ENCODE results near the gene CA7. TPM values are rescaled to one million over a fixed set of nuclear protein-coding genes. Genes with fewer than 3 reads are reported as not detected.
"Not testable (repeated sequence)": the region's sequence is repeated elsewhere in the genome, so short reads cannot be mapped to it uniquely, and the experiment has no call there.

Gene CA7
- total RNA-seq, 1 experiment from 2014 or later: not detected

- no peak for DNase-seq (ENCODE audit: low spot score)
Observed at GRCh38 chr16:66846831-66847230, 2.6 kb downstream of the CA7 start.

GRCh38 chr16:66847533-66848067, 3.4 kb downstream of the CA7 start:
- DNase-seq (ENCODE audit: low spot score): no peak

DNA sequence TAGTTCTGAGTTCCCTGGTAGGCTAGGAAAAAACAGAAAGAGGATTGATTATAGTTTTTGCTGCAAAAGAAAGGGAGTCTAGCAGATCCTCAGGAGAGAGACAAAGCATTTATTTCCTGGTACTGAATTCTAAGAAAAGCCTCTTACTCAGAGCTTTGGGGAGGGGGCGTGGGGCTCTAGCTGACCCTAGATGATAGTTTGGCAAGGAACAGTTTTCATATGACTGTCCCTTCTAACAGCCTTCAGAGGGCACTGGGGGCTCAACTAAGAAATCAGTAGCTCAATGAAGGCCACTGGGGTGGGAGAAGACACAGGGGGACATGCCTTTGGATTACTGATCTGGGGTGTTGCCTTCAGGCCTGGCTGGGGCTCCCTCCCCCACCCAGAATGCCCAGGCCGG, 4.0 kb downstream of the CA7 start:
- no peak for DNase-seq (ENCODE audit: low spot score)

DNA sequence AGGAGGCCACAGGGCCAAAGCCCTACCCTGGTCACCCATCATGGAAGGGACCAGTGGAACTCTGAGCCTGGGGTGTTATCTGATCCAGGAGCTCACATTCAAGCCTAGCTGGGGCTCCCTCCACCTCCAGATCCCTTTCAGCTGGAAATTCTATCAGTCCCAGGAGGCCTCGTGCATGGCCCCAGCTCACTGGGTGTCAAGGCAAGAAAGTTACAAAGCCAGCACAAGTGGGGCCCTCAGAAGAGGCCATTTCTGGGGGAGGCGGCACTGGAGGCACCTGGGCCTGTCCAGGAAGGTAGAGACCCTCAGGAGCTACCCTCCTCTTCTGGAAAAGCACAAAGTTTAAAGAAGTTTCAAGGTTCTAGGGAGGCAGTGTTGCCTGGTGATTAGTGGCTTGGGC, 4.8 kb downstream of the CA7 start:
- no peak for DNase-seq (ENCODE audit: low spot score)

DNA sequence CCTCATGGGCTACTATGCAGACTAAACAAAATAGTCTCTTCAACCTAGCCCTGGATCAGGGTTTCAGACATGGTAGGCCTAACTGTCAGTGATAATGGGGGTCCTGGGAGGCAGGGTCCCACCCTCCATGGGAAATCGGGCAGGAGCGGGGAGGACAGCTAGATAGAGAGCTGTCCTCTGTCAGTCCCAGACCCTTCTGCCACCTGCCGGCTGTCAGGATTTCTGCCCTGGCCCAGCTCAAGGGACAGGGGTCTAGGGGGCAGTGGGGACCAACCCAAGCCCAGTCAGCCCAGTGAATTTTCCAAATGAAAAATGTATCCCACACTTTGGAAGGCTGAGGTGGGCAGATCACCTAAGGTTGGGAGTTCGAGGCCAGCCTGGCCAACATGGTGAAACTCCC, 5.3 kb downstream of the CA7 start:
- no peak for DNase-seq (ENCODE audit: low spot score)

- DNase-seq (ENCODE audit: low spot score): no peak
Observed at GRCh38 chr16:66850115-66850815, 6.1 kb downstream of the CA7 start.

DNA sequence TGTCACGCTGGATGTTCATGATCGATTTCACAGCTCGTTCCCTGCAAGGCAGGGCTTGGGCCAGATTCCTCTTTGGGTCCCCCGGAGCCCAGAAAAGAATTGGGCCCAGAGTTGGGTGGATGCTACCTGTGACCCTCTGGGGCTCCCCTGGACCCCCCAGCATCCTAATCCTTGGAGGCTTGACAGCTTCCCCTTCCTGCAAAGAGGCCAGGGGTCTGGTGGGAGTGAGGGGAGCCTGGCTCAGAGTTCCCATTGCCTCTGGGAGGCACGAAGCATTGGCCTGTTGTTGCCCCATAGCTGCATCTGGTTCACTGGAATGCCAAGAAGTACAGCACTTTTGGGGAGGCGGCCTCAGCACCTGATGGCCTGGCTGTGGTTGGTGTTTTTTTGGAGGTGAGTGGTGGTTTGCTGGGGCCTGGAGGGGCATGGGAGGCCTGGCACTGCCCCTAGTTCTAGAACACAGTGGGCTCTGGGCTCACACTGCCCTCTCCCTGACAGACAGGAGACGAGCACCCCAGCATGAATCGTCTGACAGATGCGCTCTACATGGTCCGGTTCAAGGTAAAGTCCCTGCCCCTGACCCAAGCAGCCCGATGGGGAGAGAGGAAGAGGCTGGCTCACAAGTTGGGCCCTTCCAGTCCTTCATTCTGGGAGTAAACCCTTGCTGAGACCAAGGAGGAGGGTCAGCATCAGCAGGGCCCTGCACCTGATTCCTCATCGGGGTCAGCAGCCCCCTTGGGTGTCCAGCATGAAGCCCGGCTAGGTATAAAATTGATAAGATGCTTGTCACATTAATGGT, 7.2 kb downstream of the CA7 start:
- DNase-seq (ENCODE audit: low spot score): no peak

DNA sequence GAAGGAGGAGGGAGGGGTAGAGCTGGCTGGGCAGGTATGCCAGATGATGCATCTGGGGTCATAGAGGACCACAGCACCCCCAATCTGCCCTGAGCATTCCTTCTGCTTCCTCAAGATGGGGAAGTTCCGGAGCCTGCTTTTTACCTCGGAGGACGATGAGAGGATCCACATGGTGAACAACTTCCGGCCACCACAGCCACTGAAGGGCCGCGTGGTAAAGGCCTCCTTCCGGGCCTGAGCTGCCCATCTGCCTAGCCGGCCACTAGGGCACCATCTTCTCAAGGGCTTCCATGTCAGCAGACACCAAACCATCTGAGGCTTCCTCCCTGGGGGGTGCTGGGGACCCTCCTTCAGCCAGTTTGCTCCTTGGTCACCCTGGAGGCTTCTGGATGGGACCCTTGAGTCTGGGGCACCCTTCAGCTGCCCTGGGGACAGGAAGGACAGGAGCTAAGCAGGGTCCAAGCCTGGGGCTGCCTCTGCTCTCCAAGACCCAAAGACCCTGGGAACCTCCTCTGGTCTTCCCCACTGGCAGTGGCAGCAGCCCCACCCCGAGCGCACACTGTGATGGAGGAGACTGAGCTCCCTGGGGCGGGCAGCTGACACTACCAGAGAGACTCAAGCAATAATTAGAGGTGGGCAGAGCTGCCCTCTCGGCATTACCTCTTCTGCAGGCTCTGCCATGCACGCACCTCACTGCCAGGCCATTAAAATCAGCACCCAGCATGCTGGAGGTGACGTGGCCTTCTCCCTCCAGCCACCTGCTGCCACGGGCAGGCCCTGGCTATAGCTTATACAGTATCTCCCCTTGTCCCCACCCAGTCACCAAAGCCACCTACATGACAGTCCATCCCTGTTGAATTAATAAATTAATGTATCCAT, 9.3 kb downstream of the CA7 start:
- no peak for DNase-seq (ENCODE audit: low spot score)

DNA sequence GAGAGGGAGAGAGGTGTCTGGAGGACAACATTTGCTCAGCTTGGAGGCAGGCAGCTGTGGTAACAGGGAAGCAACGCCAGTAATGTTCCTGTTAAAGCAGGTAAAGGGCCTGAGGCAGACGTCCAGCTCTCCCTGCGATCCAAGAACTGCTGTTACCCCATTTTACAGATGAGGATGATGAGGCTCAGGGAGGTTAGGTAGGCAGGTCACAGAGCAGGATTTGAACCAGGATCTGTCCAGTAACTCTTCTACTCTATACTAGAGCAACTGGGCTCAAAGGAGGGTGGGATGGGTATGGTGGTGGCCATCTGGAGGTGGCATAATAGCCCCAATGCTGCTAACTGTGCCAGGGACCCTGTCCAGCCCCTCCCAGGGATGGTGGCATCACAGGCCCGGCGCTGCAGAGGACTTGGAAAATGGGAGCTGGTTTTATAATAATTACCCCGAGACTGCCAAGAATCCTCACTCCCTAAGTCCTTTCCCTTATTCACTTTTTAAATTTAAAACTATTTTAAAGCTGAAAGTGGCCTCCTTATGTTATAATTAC, 12.0 kb downstream of the CA7 start:
- DNase-seq (ENCODE audit: low spot score): no peak

DNA sequence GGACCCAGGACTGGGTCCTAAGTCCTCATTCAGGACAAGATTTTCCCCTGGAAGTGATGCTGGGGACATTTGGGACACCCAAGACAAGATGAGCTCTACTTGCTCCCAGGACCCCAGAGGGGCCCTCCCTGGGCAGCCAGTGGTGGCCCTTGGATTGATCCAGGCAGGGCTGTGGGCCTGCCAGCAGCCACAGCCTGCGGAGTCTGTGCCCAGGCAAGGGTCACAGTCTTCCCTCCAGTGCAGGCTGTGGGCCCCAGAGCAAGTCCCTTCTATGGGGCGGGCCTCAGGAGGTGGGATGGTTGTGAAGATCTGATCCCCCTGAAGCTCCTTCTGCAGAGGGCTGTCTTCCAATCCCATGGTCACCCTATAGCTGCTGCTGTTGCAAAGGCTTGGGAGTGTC, 12.6 kb downstream of the CA7 start:
- DNase-seq (ENCODE audit: low spot score): no peak

DNA sequence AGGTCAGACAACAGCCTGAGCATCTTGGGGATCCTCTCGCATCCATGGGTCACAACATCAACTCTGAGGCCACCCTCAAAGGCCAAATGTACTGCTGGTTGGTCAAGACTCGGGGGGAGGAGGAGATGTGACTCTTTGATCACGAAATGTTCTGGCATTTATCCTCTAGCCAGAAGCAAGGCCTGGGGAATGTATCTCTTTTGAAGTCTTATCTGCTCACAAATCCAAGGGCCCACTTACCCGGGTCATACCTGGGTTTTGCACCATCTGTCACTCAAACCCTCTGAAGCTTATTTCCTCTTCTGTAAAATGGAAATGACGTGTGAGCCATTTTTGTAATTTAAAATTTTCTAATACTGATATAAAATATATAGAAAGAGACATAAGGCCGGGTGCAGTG, 13.2 kb downstream of the CA7 start:
- no peak for DNase-seq (ENCODE audit: low spot score)

DNA sequence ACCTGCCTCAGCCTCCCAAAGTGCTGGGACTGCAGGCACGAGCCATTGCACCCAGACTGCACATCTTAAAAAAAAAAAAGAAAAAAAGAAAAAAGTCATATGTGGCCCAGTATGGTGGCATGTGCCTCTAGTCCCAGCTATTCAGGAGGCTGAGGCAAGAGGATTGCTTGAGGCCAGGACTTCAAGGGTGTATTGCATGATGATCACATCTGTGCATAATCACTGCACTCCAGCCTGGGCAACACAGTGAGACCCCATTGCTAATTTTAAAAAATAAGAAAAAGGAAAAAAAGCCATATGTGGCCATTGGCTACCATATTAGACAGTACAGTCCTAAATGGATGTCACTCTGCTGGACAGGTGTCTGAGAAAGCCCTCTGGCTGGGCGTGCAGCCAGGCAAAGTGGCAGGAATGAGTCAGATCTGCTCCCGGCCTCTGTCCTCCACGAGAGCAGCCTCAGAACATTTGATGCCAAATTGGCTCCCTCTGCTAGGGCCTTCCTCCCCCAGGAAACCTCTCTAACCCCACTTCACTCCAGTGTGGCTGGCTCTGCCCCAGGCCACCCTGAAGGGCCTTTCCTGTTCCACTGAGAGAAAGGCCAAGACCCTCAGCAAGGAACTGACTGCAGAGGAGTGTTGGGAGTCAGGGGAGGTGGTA, 14.7 kb downstream of the CA7 start:
- peak; percentile 72 for DNase-seq (ENCODE audit: low spot score)

DNA sequence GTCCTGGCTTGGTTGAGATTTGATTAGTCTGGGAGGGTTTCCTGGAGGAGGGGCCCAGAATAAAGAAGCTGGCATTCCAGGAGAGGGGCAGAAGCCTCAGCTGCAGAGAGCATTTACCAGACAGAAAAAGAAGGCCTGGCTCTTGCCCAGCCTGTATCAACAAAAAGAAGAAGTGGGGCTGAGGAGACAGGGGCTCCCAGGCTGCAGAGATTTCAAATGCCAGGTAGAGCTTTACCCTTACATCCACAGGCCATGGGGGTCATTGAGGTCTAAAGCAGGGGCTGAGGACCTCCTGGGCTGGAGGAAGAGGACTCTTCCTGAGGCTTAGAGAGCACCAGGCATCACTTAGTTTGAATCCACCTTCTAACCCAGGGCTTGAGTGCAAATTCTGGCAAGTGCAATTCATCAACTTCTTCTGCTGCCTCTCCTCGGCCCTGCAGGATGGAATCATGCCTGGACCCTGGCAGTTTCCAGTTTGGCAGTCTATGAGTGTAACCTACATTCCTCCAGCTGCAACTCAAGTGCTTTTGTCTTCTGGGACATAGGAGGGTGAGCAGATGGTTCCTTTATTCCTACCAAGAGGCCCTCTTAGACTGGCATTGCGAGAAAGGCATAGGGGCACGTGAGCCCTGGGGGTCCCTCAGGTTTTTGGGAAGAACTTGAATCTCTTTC, 15.3 kb downstream of the CA7 start:
- no peak for DNase-seq (ENCODE audit: low spot score)

DNA sequence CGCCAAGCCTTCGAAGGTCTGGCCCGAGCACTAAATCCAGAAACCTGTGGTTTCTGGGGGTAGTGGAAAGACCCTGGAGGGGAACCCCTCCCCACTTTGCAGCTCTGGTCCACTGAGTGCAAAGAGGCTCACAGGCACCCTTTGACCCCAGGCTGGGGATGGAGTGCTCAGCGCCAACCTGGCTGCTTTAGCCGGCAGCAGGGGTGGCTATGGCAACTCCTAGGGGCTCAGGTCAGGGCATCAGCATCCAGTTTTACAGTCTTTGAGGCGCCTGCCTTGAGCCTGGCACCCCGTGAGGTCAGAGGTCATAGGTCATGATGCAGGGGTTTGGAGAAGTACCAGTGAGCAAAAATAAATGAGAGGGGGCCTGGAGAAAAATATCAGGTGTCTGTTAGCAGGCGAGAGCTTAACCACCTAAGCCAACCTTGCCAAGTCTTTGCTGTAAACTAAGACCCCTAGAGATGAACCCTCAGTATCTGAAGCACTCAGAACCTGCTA, 17.9 kb downstream of the CA7 start:
- DNase-seq (ENCODE audit: low spot score): no peak

DNA sequence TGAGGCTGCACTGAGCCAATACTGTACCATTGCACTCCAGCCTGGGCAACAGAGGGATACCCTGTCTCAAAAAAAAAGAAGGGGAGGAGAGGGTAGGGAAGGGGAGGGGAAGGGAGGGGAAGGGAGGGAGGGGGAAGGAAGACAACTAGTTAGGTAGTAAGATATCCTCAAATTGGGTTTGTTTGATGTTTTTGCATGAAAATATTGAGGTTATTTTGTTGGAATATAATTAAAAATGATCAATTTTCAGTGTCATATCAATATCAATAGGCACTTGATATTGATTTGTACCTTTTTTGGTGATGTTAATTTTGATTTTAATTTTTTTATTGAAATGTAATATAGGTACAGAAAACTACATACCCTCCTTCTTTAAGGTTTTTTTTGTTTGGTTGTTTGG, 19.5 kb downstream of the CA7 start:
- no peak for DNase-seq (ENCODE audit: low spot score)

DNA sequence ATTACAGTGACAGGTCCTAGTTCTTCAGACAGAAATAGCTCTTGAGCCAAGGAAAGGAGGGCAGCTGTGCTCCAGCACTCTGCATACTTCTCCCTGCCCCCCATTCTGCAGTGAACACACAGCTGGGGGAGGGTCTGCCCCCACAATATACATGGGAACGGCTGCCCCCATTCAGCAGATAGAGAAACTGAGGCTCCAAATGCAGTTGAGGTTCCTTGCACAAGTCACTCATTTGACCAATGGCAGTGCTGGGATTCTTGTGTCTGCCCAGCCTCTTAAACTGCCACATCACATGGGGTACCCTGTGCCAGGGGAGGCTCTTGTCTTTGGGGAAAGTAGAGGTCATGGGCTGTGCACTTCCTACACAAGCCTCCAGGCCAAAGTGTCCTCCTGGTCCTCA, 25.2 kb downstream of the CA7 start:
- DNase-seq (ENCODE audit: low spot score): no peak

DNA sequence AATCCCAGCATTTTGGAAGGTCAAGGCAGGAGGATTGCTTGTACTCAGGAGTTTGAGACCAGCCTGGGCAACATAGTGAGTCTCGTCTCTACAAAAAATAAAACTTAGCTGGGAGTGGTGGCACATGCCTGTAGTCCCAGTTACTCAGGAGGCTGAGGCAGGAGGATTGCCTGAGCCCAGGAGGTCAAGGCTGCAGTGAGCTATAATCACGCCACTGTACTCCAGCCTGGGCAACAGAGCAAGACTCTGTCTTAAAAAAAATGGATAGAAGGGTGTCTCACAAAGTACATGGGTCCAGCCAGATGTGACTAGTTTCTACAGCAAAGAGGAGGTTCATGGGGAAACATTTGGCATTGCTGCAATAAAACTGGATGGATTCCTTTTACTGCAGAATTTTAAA, 27.1 kb downstream of the CA7 start:
- DNase-seq (ENCODE audit: low spot score): not testable (repeated sequence)

DNA sequence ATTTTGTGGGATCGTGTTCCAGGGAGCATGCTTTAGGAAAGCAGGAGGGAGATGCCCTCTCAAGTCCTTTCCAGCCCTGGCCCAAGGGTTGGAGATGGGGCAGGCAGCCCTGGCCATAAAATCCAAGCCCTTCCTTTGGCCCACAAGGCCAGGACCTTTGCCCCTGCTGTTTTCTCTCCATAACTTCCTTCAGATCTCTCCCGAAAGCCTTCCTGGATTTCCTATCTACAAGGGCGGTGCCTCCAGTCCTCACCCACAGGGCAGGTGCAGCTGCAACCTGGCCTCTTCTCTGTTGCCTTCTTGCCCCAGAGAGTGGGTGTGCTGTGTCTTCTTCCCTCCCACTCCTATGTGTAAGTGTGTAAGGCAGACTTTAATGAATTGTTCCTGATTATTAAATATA, 27.6 kb downstream of the CA7 start:
- no peak for DNase-seq (ENCODE audit: low spot score)

DNA sequence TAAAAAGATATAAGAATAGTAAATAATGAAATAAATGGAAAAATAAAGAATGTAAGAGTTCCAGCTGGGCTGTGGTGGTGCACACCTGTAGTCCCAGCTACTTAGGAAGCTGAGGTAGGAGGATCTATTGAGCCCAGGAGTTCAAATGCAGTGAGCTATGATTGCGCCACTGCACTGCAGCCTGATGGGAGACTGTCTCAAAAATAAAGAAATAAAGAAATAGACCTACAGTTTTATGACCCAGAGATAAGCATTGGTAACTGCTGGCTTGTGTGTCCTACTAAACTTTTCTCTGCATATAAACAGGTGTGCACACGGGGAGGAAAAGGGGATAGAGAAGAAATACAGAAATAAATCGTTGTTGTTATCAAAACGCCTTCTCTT, 28.3 kb downstream of the CA7 start:
- no peak for DNase-seq (ENCODE audit: low spot score)

GRCh38 chr16:66872943-66873684, 28.9 kb downstream of the CA7 start:
- peak; percentile 95 for DNase-seq (ENCODE audit: low spot score)
